ENCODE results near the gene TMEM31.

GRCh38 chrX:103704863-103705262, 5.8 kb upstream of the TMEM31 start:
- TF ChIP-seq, protein P1, sequence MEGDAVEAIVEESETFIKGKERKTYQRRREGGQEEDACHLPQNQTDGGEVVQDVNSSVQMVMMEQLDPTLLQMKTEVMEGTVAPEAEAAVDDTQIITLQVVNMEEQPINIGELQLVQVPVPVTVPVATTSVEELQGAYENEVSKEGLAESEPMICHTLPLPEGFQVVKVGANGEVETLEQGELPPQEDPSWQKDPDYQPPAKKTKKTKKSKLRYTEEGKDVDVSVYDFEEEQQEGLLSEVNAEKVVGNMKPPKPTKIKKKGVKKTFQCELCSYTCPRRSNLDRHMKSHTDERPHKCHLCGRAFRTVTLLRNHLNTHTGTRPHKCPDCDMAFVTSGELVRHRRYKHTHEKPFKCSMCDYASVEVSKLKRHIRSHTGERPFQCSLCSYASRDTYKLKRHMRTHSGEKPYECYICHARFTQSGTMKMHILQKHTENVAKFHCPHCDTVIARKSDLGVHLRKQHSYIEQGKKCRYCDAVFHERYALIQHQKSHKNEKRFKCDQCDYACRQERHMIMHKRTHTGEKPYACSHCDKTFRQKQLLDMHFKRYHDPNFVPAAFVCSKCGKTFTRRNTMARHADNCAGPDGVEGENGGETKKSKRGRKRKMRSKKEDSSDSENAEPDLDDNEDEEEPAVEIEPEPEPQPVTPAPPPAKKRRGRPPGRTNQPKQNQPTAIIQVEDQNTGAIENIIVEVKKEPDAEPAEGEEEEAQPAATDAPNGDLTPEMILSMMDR (IDR thresholded peaks at IDR 0.05), result no peak
- TF ChIP-seq POLR2A (IDR thresholded peaks at IDR 0.05), result no peak

Data from esophagus squamous epithelium (tissue), 4 donors.